ENCODE measurements around the gene HOXA5. TPM values are rescaled to one million over a fixed set of nuclear protein-coding genes. Genes with fewer than 3 reads are reported as not detected.

HOXA5 gene
- total and polyA plus RNA-seq, 5 donors = 0.17 to 0.43 TPM; not detected in 3

DNA sequence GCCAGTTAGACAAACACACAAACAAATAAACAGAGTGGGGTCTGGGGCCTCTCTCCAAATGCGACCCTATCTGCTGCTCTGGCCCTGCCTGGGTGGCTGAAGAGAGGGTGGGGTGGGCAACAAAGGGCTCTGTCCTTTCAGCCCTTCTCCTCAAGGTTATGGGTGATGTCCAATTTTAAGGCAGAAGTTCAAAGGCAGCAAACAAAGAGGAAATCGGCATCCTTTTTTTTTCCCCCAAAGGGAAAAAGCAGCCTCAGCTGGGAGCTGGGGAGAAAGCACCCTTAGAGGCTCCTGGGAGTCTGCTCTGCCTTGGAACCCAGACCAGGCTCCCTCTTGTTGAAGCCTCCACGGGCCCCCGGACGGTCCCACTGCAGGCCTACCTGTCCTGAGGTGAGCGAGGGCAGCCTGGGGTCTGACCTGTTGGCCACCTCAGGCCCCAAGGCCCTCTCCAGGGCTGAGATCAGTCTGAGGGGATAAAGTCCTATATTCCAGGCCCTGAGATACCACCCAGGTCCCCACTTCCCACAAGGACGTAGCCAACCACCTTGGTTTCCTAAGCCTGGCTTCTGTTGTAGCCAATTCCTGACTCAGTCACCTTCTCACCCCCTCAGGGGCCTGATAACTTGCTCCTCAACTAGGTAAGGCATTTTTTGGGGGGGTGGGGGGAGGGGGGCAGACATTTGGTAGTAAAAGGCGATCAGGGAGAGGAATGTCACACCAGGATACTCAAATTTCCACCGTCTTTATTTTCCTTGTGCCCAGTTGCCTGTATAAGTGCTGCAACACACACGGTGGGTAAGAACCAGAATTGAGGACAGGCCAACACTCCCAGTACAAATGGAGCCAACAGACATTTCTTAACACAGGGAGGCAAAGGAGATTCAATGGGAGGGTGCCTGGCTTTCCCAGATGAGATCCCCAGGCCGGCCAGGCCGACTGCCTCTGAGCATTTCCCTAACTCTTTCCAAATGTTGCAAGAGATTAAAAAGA is 37.2 kb upstream of the HOXA5 start:
- Histone ChIP-seq H3K27me3 (ENCODE audit: control insufficient read depth, insufficient read depth) (peaks cover 5% of the 10 kb centered on the region), H3K9me3 (ENCODE audit: control insufficient read depth, low read length) (no peaks in the 10 kb centered on the region), H3K27ac (ENCODE audit: low read length) (no peak overlapping the region), H3K4me1 (ENCODE audit: control insufficient read depth, insufficient read depth, low read length) (peaks cover 2% of the 10 kb centered on the region), H3K4me3 (ENCODE audit: low read length) (no peak overlapping the region)
- ATAC-seq (no peak), DNase-seq (peak in 1 of 3 donors; percentile 37)
- WGBS = 50% methylated on average over 12 of the region's 12 CpGs
- intact Hi-C loops (cut with DNase I) = no loop called here

- ATAC-seq = peak; percentile 34 to 70
- WGBS = 7% methylated on average over 56 of the region's 56 CpGs
- H3K27ac ChIP-seq (ENCODE audit: low read length) = no peak overlapping the region
- no peaks in the 10 kb centered on the region for H3K9me3 ChIP-seq (ENCODE audit: control insufficient read depth, low read length)
- DNase-seq = peak; percentile 56 to 82 (median 81)
- intact Hi-C loops (cut with DNase I) = no loop called here
- H3K27me3 ChIP-seq (ENCODE audit: control insufficient read depth, insufficient read depth) = peaks cover 5% of the 10 kb centered on the region
- peak overlapping the region; percentile 11 for H3K4me3 ChIP-seq (ENCODE audit: low read length)
- H3K4me1 ChIP-seq (ENCODE audit: control insufficient read depth, insufficient read depth, low read length) = peaks cover 2% of the 10 kb centered on the region
Measured at GRCh38 chr7:27179503-27180430, 36.3 kb upstream of the HOXA5 start.

- H3K4me3 ChIP-seq (ENCODE audit: low read length) = no peak overlapping the region
- ATAC-seq = no peak
- peaks cover 5% of the 10 kb centered on the region for H3K27me3 ChIP-seq (ENCODE audit: control insufficient read depth, insufficient read depth)
- H3K9me3 ChIP-seq (ENCODE audit: control insufficient read depth, low read length) = no peaks in the 10 kb centered on the region
- intact Hi-C loops (cut with DNase I) = no loop called here
- no peak overlapping the region for H3K27ac ChIP-seq (ENCODE audit: low read length)
- 38% methylated on average over 14 of the region's 14 CpGs for WGBS
- peak in 1 of 3 donors; percentile 37 for DNase-seq
- H3K4me1 ChIP-seq (ENCODE audit: control insufficient read depth, insufficient read depth, low read length) = no peaks in the 10 kb centered on the region
Measured at GRCh38 chr7:27179030-27179429, 35.5 kb upstream of the HOXA5 start.

- Histone ChIP-seq H3K4me1 (ENCODE audit: control insufficient read depth, insufficient read depth, low read length) (no peaks in the 10 kb centered on the region), H3K4me3 (ENCODE audit: low read length) (no peak overlapping the region), H3K9me3 (ENCODE audit: control insufficient read depth, low read length) (no peaks in the 10 kb centered on the region), H3K27ac (ENCODE audit: low read length) (no peak overlapping the region), H3K27me3 (ENCODE audit: control insufficient read depth, insufficient read depth) (peaks cover 5% of the 10 kb centered on the region)
- 77% methylated on average over 6 of the region's 6 CpGs for WGBS
- ATAC-seq (no peak), DNase-seq (peak in 1 of 3 donors; percentile 13)
- intact Hi-C loops (cut with DNase I) = no loop called here
Measured at GRCh38 chr7:27178366-27178765, 34.9 kb upstream of the HOXA5 start.

- no peak for DNase-seq
- intact Hi-C loops (cut with DNase I) = no loop called here
- Histone ChIP-seq H3K27me3 (ENCODE audit: control insufficient read depth, insufficient read depth) (peaks cover 5% of the 10 kb centered on the region), H3K4me1 (ENCODE audit: control insufficient read depth, insufficient read depth, low read length) (no peaks in the 10 kb centered on the region), H3K9me3 (ENCODE audit: control insufficient read depth, low read length) (no peaks in the 10 kb centered on the region), H3K27ac (ENCODE audit: low read length) (no peak overlapping the region), H3K4me3 (ENCODE audit: low read length) (no peak overlapping the region)
- WGBS = 85% methylated on average over 5 of the region's 5 CpGs
- ATAC-seq = no peak
Measured at GRCh38 chr7:27177795-27178320, 34.4 kb upstream of the HOXA5 start.

DNA sequence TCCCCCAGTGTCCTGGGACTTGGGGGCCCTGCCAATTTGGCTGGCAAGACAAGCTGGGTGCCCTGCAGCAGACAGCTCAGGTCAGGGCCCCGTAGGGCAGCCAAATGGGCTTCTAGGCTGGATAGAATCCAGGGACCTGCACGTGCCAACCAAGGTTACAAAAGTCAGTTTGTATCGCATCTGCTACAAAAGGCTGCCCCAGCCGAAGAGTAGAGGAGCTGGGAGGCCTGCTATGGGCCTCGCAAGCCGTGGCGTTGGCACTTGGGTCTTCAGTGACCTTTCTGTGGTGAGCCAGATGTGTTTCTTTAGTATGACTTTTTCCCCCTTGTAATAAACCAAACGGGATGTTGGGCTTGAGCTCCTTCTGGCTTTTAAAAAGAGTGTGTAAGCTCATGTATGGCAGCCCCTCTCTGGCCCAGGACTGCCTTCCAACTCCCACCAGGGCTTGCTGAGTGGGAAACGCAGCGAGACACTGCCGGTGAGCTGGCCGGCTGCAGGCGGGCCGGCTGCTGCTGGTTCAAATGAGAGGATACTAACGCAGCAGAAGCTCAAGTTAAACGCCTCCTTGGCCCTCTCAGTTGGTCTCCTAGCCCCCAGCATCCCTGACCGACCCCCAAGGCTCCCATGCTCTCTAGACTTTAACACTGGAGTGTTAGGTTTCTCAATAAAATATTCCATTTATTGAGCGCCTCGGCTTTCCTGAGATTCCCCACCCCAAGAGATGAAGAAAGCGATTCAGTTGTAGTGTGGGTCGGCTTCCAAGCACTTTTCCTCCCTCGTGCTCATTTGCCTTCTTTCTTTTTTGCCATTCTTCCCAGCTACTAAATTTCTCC is 33.7 kb upstream of the HOXA5 start:
- WGBS = 76% methylated on average over 22 of the region's 22 CpGs
- Histone ChIP-seq H3K9me3 (ENCODE audit: control insufficient read depth, low read length) (no peaks in the 10 kb centered on the region), H3K27ac (ENCODE audit: low read length) (no peak overlapping the region), H3K27me3 (ENCODE audit: control insufficient read depth, insufficient read depth) (peaks cover 5% of the 10 kb centered on the region), H3K4me1 (ENCODE audit: control insufficient read depth, insufficient read depth, low read length) (no peaks in the 10 kb centered on the region), H3K4me3 (ENCODE audit: low read length) (no peak overlapping the region)
- DNase-seq (peak in 2 of 3 donors; percentile 16 to 21), ATAC-seq (no peak)
- intact Hi-C loops (cut with DNase I) = no loop called here

DNA sequence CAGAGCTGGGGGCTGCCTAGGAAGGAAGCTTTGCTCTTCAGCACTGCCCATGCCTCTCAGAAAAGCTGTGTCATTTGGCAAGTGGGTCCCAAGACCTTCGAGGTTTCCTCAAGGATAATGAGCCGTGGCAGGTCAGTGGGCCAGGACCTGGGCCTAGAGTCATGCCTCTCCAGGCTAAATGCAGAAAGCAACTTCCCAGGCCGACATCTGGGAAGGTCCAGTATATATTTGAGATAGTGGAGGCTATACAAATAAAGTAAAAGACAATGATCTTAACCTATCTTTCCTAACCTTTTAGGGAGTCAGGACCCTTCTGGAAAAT is 33.0 kb upstream of the HOXA5 start:
- no peaks in the 10 kb centered on the region for H3K4me1 ChIP-seq (ENCODE audit: control insufficient read depth, insufficient read depth, low read length)
- no peak overlapping the region for H3K27ac ChIP-seq (ENCODE audit: low read length)
- no peak overlapping the region for H3K4me3 ChIP-seq (ENCODE audit: low read length)
- no peaks in the 10 kb centered on the region for H3K9me3 ChIP-seq (ENCODE audit: control insufficient read depth, low read length)
- 76% methylated on average over 3 of the region's 3 CpGs for WGBS
- peaks cover 5% of the 10 kb centered on the region for H3K27me3 ChIP-seq (ENCODE audit: control insufficient read depth, insufficient read depth)
- ATAC-seq (no peak), DNase-seq (peak in 1 of 3 donors; percentile 14)
- intact Hi-C loops (cut with DNase I) = no loop called here

- Histone ChIP-seq H3K4me3 (ENCODE audit: low read length) (no peak overlapping the region), H3K27me3 (ENCODE audit: control insufficient read depth, insufficient read depth) (peaks cover 5% of the 10 kb centered on the region), H3K27ac (ENCODE audit: low read length) (no peak overlapping the region), H3K9me3 (ENCODE audit: control insufficient read depth, low read length) (no peaks in the 10 kb centered on the region), H3K4me1 (ENCODE audit: control insufficient read depth, insufficient read depth, low read length) (no peaks in the 10 kb centered on the region)
- peak in 2 of 3 donors; percentile 18 to 53 for DNase-seq
- ATAC-seq = no peak
- 52% methylated on average over 40 of the region's 40 CpGs for WGBS
- intact Hi-C loops (cut with DNase I) = no loop called here
Measured at GRCh38 chr7:27175626-27176523, 32.4 kb upstream of the HOXA5 start.

DNA sequence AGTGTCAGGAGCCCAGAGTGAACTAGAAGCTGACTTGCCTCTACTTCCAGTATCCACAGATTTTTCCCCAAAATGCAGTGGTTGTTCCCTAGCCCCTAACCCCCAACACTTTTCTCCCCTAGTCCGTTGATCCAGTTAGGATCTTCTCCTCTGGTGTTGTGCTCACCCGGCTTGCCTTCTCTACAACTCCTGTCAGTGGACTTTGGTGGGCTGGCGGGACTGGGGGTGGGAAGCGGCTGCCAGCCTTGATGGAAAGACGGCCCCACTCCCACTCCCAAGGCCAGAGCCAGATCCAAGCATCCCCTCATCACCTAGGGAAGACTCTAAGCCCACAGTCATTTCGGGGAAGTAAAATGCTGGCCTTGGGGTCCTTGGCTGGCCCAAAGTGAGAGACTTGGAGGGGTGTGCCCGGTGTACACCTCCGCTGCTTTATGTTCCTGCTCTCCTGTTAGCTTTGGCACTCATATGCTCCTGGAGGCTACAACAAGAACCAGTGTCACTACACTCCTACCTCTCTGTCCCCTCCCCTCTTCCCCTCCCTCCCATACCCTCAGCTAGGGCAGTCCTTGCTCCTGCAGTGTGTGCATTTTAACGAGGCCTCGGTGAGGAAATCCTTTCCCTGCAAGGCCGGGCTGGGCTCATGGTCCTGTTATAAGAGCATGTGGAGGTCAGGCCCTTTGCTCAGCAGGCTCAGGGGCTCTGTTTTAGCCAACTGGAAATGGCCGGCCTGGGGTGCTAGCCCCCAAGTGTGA is 31.6 kb upstream of the HOXA5 start:
- DNase-seq = peak in 2 of 3 donors; percentile 3 to 29
- H3K4me3 ChIP-seq (ENCODE audit: low read length) = no peak overlapping the region
- peak in 1 of 2 donors; percentile 30 for ATAC-seq
- WGBS = 49% methylated on average over 12 of the region's 12 CpGs
- H3K27me3 ChIP-seq (ENCODE audit: control insufficient read depth, insufficient read depth) = peaks cover 5% of the 10 kb centered on the region
- H3K4me1 ChIP-seq (ENCODE audit: control insufficient read depth, insufficient read depth, low read length) = no peaks in the 10 kb centered on the region
- H3K27ac ChIP-seq (ENCODE audit: low read length) = no peak overlapping the region
- no peaks in the 10 kb centered on the region for H3K9me3 ChIP-seq (ENCODE audit: control insufficient read depth, low read length)
- intact Hi-C loops (cut with DNase I) = no loop called here
